G401 (cell line): Measurements from ENCODE around the gene ZC2HC1B. TPM values are rescaled to one million over a fixed set of nuclear protein-coding genes. Genes with fewer than 3 reads are reported as not detected.

Experiments
- DNase-seq: peaks from one replicate; pipeline ENCODE4 v3.0.0-alpha.2; 2015; ENCODE audit warnings: low spot score
- in situ Hi-C: cut with HindIII; loops from 2 replicates; pipeline ENCODE4 v1.10.0; 2016; ENCODE audit warnings: low sequenced_read_pairs, mixed read lengths
- total RNA-seq: library from RNA; depleted of rRNA; stranded (reverse); fragments of >200 nt; shearing (Covaris generic); gene quantifications from 2 replicates; pipeline ENCODE4 v1.2.3, GENCODE V29; 2014

ZC2HC1B gene
- total RNA-seq, 1 experiment from 2014 or later = not detected

DNA sequence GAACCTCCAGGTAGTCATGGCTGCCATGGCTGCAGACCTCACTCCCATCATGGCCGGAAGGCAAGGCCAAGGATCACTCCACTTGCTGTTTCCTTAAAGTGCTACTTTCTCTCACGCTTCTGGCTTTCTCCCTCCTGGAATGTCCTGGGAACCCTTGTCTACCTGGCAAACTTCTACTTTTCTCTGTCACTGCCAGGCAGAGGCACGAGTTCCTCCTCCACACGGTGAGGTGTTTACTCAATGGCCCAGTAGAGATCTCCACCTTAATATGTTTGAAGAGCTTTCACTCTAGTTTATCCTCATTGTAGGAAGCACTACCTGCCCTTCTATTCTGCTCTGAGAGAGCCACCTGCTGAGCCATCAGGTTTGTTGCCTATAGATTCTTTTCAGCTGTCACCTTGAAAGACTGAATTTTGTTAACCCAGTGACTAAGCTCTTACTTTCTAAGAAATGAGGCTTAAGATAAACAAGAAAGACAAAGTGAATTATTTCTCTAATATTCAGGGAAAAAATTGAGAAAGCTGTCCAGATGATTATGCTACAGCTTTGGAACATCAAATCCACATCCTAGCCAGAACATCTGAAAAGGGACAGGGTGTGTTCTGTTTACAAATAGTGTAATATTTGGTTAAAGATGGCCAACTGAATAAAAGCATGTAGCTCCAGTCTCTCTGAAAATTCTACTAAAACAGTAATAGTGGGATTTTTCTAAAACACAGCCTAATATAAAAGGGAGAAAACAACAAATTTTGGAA is 88.8 kb downstream of the ZC2HC1B start:
- DNase-seq = no peak
- in situ Hi-C loops = no loop called here

DNA sequence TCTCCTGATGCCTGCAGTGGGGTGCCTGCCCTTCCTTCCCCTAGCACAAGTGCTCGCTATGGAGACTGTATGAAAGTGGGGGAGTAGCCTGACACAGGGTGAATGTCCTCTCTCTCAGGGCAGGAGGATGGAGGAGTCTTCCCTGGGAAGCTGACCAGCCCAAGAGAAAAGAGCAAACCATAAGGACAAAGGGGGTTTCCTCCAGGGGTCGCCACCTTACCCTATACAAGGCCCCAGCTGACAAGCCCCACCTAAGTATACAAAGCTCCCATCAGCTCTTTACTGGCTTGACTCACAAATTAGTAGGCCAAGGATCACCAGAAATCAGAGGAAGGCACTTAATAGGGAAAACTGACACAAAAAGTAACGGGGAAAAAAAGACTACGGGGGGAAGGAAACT is 89.6 kb downstream of the ZC2HC1B start:
- in situ Hi-C loops = no loop called here
- no peak for DNase-seq

DNA sequence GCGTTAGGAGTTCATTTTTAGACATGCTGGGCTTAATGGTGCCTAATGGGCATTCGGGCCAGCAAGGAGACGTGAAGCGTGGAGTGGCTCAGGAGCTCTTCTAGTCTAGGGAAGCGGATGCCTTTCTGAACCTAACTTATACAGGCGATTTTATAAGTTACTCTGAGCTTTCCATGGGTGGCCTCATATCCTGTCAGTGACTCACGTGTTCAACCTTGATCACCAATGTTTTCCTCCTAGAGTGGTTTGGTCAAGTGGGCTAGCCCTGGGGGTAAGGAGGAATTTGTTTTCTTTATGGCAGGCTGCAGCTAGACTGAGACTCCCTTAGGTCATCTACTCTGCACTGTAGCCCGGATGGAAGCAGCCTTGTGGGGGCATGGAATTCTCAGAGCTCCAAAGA is 91.7 kb downstream of the ZC2HC1B start:
- no peak for DNase-seq
- in situ Hi-C loops = no loop called here

DNA sequence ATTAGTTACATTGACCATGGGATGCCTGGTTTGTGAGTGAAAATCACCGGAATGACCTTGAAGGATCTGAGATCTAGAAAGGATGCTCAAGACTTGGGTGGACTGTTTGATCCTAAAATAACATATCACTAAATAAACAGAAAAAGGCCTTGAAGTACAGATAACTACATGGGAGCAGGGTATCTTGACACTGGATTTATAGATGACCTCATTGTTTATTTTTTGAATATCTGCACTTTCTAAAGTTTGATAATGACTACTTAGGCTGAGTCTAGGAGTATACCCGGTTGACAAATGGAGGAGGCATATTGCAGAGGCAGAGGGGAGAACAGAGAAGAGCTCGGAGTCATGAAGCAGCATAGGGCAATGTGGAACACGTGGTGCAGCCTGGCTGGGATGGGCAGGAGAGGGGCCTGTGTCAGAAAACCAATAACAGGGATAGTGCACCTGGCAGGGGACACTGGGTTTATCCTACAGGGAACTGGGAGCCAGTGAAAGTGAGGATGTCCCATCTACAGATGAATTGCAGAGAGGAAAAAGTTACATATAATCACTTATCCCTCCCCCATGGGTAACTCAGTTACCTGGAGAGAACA is 93.5 kb downstream of the ZC2HC1B start:
- in situ Hi-C loops = no loop called here
- no peak for DNase-seq

DNA sequence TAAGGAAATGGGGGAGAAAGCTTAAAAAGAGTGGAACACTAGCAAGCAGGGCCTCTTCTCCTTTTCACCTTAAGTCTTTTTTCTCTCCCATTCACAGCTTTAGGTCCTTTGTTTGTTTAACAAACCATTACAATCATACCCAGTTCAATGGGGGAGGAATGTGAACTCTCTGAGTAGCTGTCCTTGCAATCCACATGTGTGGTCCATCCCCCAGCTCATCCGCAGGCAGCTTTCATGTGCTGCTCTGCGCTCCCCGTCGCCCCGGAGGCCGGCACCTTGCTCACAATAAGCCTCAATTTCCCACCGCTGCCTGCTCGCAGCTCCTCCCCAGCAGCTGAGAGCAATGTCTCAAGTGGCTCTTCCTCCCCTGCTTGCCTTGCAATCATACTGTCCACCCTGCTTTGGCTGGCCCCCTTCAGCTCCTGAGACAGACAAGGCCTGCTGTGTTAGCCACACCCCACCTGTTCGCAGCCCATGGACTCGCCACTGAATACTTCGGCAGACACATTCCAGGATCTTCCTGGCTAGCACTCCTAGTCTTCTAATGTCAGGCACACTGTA is 94.6 kb downstream of the ZC2HC1B start:
- no peak for DNase-seq

DNA sequence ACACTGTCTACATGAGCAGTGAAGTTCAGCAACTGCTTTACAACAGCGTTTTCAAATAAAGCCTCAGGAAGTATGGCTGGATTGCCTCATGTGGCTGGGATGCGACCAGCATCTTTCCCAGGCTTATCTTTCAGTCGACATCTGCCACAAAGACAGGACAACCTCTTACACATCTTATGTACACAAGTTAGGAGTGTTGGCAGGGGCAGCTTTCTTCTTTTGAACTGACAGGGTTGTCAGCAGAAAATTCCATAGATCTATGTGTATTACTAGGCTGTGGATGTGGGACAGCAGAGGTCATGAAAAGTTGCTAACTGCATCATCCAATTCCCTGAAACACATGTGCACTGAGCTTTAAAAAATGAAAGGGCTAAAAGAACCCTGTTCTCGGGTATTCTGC is 95.7 kb downstream of the ZC2HC1B start:
- in situ Hi-C loops = no loop called here
- DNase-seq = no peak

More for the DNA sequence above, 94.6 kb downstream of the ZC2HC1B start:
- in situ Hi-C loops = no loop called here

DNA sequence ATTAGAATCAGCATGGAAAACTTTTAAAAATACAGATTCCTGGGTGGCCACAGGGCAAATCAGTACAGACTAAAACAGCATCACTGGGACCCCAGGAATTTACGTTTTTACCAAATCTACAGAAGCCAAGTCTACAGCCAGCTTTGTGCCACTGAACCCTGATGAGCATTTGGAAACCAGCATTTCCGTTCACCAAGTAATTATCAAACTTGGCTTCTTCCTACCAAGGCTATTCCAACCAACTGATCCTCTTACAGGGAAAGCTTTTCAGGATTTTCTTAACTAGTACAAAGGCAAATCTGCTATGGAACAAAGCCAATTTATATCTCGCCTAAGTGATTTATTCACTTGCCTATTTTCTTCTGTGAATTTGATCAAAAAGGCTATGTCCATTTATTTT is 96.8 kb downstream of the ZC2HC1B start:
- no peak for DNase-seq
- in situ Hi-C loops = no loop called here

DNA sequence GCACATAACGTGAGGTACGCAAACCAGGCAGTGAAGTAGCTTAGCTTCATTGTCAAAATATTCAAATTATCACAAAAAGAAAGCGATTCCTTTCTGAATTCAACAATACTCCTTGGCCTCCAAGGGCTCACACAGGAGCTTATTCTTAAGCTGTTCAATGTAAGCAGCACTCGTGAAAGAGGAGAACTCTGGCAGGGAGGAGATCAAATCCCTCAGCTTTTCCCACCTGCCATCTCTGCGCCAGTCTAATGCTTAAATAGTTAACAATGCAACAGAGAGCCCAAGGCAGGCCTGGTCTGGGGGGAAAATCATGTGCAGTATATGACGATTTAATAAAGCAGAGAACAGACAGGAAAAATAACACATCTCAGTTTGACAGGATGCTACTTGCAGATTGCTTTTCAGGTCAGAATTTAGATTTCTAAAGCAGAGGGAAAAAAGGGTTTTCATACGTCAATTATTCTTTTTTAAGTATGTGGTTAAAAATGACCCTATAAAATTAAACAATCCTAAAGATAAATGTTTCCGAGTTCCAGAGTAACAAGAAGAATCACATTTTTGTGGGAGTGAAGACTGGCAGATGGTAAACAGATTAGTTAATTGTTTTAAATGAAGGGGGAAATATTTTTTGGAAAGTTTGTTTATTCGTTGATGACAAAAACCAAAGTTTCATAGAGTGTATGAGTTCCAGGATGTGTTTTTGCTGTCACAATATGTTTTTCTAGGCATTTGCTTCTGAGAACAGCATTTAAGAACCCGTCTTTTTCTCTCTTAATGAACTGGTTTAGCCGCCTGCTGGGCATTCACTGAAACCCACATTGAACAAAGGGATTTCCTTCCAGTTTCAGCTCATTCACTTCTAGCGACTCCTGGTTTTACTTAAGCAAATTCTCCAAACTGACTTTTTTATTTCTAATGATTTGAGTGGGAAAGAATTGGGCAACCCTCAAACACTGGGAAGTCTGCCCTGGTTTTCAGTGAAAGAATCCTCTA is 97.9 kb downstream of the ZC2HC1B start:
- in situ Hi-C loops = no loop called here
- peak; percentile 5 for DNase-seq

DNA sequence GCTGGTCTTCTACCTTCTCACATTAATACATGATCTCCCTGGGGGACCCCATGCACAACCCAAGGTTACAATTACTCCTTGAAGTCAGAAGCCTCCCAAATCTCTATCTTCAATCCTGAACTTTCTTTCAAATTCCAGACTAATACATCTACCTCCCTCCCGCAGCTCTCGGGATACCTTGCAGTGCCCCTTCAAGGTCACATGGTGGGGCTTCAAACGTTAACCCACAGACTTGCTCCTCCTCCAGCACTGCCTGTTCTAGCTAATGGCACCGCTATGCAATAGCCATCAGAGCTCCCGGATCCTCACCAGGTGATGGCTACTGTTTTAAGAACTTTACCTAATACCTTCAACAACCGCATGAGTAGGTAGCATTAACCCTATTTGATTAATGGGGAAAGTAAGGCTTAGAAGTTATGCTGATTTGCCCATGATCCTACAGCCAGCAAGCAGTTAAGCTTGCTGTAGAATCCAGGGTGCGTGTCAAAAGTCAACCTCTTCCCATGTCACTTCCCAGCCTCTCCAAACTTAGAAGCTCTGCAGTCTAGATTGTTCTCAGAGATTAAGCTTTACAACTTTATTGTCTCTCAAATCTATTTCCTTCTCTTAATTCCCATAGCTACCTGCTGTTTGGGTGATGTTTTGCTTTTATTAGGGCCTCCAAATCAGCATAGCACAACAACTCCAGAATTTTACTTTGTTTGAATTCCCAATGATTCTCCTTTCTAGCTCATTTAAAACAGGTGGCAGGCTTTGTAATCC is 99.1 kb downstream of the ZC2HC1B start:
- in situ Hi-C loops = no loop called here
- no peak for DNase-seq

DNA sequence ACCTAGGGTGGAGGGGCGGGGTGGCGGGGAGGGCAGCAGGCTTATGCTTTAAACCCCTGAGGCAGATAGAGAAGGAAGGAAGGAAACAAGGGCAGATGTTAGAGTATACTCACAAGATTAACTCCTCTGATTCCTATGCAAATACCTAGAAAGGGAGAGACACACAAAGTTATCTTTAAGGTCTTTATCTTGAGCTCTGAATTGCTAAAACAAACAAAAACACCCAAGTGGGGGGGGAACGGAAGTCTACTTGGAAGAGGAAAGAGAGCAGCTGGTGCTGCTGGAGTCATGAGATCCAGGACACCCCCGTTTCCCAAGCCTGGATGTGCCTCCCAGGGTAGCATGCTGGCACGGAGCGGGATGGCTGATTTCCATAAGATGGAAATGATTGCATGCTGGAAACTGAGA is 100.4 kb downstream of the ZC2HC1B start:
- no peak for DNase-seq
- in situ Hi-C loops = no loop called here

DNA sequence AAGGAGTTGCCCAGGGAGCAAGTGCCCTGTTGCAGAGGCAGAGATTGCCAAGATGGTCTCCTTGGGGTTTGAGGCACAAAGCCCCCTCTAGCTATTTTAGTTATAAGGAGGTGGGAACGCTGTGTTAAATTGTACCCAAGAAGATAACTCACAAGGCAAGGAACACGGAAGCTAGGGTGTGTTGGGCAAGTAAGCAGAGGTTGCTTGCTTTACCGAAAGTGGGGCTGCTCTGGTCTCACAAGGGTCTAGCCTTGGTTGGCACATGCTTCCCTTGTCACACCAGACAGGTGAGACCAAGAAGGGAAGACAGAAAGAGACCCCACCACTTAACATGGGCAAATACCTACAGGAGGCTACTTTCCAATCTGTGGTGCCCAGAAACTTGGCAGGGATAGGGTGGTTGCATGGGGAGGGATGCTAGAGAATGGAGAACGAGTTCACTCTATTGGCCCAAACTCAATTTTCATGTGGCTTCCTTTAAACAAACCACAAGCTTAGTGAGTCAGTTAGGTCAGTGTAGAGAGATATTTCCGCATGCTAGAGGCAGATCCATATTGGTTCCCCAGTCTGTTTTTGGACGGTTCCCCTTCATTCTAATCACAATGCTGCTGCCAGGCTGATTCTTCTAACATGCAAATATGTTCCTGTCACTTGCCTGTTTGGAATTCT is 101.4 kb downstream of the ZC2HC1B start:
- no peak for DNase-seq
- in situ Hi-C loops = no loop called here

DNA sequence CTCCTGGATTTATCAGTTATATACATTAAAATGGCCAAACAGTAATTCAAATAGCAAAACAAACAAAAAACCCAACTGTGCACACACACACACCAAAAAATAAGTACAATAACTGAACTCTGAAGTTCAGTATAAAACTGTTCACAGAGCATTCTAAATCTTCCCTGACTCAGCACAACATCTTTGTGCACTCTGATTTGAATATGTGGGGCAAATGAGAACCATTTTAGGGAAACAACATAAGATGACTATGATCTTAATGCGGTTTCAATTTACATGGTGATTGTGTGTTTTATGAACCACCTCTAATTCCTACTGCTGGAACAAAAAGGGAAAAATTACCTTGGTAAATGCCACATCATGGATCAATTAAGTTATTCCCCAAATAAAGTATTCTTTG is 102.0 kb downstream of the ZC2HC1B start:
- in situ Hi-C loops = no loop called here
- DNase-seq = no peak

DNA sequence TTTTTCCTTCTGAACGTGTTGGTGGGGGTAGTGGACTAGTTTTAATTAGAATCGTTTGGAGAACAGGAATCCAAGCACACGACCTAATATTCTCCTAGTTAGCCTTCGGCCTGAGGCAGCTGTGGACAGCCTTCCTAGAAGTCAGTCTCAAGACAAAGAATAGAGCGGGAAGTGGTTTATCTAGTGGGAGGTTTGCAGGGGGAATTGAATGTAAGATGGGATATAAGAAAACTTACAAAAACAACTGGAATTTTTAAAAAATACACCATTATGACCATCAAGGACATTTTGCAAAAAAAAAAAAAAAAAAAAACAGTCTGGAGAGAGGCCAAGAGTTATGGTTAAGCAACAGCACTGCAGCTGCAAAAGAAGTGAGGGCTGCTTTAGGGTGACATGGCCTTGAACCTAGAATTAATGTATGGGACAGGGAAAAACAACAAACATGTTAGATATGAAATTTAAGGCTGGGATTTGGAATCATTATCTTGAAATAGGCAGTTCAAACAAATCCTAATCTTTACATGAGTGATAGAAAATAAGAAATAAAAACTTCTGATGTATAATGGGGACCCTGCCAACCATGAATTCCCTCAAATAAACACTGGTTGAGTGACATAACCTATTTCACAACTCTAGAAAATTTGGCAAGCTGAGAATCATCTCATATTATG is 103.6 kb downstream of the ZC2HC1B start:
- no peak for DNase-seq
- in situ Hi-C loops = no loop called here

DNA sequence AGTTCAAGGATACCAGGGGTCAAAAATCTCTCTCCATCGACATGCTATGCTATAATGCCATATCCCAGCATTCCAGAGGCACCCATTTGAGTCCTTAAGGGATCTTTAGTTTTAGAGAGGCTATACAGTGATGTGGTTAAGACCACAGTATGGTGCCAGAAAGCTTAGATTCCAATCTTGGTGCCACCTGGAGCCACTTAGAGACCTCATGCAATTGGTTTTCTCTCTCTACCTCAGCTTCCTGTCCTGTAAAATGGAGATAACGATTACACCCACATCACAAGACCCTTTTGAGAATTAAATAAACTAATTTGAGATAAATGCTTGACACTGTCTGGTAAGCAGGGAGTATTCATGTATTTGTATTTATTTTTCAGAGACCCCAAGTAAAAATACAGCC is 104.8 kb downstream of the ZC2HC1B start:
- no peak for DNase-seq
- in situ Hi-C loops = no loop called here

DNA sequence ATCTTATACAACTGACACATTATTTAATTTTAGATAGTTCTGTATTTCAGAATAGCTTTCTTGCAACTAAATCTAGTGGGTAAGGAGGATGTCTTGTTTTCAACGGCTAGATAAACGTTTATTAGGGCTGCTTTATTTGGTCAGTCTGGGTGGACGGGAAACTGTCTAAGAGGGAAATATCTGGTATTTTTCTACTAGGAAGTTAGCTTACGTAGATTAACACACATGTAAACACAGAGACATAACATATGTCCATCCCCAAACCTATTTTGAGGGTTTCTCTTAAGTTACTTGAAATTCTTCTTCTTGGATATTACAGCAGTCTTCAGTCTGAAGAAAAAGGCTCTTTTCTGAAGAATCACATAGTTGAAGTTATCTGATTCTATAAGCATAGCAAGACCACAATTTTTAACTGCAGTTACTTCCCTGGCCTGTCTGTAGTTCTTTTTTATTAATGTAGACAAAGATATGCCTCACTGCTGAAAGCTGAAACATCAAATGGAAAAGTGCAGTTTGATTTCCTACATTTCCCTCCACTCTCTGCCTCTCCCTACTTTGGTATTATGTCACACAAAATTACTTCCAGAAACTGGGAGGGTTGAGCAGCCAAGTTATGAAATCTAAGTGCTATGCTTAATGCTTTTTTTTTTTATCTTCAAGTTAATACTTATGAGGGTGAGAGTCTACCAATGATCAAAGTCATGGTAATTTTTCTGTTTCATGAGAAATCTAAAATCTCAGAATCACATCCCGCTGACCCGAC is 106.4 kb downstream of the ZC2HC1B start:
- DNase-seq = no peak
- in situ Hi-C loops = no loop called here

DNA sequence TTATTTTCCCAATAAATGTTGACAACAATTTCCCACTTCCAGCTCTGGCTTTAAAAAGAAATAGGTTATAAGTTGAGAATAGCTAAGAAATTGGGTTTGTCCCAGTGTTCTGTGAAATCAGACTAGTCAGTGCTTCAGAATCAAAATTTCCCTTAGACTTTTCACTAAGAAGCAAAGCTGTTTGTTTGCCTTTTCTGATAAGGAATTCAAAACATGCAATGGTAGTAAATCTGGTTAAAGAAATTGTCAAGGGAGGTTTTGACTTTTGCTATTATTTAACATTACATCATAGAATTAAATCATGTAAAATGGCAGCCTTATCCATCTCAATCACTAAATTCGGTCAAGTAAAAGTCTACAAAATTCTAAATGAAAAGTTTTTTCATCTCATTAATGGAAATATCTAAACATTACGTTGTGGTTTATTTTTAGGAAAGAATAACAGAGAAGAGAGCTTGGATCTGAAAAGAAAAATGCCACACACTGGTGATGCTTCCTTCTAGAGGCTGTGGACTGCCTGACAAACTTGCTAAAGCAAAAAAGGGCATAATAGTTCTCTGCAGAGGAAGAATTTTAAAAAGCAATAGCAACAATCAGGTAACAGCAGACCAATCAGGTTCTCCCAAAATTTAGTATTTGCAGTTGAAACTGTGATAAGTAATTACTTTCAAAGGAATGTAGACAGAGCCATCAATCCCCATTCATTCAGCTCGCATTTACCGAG is 107.4 kb downstream of the ZC2HC1B start:
- DNase-seq = no peak
- in situ Hi-C loops = no loop called here
